GM10266 (cell line): ENCODE measurements around the gene TEX51.

Source experiments
- DNase-seq: peaks from one replicate; pipeline ENCODE4 v3.0.0; 2012; ENCODE audit errors: extremely low spot score
- CTCF ChIP-seq: IDR thresholded peaks from 2 replicates; pipeline ENCODE4 v1.5.1; 2012; ENCODE audit warnings: mild to moderate bottlenecking, low read depth; ENCODE audit not compliant: control insufficient read depth, insufficient read depth; ENCODE audit errors: missing control alignments

TEX51 gene

GRCh38 chr2:126932529-126932928, 33.8 kb downstream of the TEX51 start:
- no peak for TF ChIP-seq CTCF
- DNase-seq = no peak

- TF ChIP-seq CTCF = no peak
- DNase-seq = no peak
These were observed 34.4 kb downstream of the TEX51 start for GRCh38 chr2:126932966-126933710.

- no peak for DNase-seq
- TF ChIP-seq CTCF = no peak
These were observed 35.0 kb downstream of the TEX51 start for GRCh38 chr2:126933711-126934091.

GRCh38 chr2:126934809-126935208, 36.1 kb downstream of the TEX51 start:
- no peak for TF ChIP-seq CTCF
- DNase-seq = no peak

GRCh38 chr2:126935774-126936173, 37.1 kb downstream of the TEX51 start:
- no peak for TF ChIP-seq CTCF

GRCh38 chr2:126936219-126936723, 37.6 kb downstream of the TEX51 start:
- TF ChIP-seq CTCF = no peak
- no peak for DNase-seq

More at GRCh38 chr2:126935774-126936173, 37.1 kb downstream of the TEX51 start:
- no peak for DNase-seq

- TF ChIP-seq CTCF = no peak
- DNase-seq = no peak
These were observed 41.6 kb downstream of the TEX51 start for GRCh38 chr2:126940331-126940730.
